H1 (cell line): ENCODE results near the gene BRIX1. TPM values are rescaled to one million over a fixed set of nuclear protein-coding genes. Genes with fewer than 3 reads are reported as not detected.

Experiments used
- BRCA1 ChIP-seq: IDR thresholded peaks from 2 replicates; pipeline ENCODE4 v1.6.1; 2012; ENCODE audit warnings: low read depth, low read length, improper control_type of control experiment
- CHD1 ChIP-seq: IDR thresholded peaks from 2 replicates; pipeline ENCODE4 v1.6.1; 2012; ENCODE audit warnings: low read depth, low read length, improper control_type of control experiment
- JUND ChIP-seq: IDR thresholded peaks from 2 replicates; pipeline ENCODE4 v1.6.1; 2011; ENCODE audit warnings: mild to moderate bottlenecking, improper control_type of control experiment, low read length
- PHF8 ChIP-seq: fragments of 200-600 bp; sonication (generic); conservative IDR thresholded peaks from 2 replicates; pipeline ENCODE4 v1.7.1; 2012; ENCODE audit warnings: low read depth, mild to moderate bottlenecking, inconsistent platforms, low read length, moderate library complexity
- SP1 ChIP-seq: IDR thresholded peaks from 2 replicates; pipeline ENCODE4 v1.6.1; 2011; ENCODE audit warnings: low read depth, low read length
- YY1 ChIP-seq: IDR thresholded peaks from 2 replicates; pipeline ENCODE4 v1.6.1; 2011; ENCODE audit warnings: low read depth, mild to moderate bottlenecking, low read length
- ZNF274 ChIP-seq: IDR thresholded peaks from 2 replicates; pipeline ENCODE4 v1.7.0; 2012; ENCODE audit warnings: low read length, borderline replicate concordance; ENCODE audit errors: extremely low read depth
- polyA plus RNA-seq, 7 experiments: library from polyadenylated mRNA; depleted of rRNA in 3 of 7; stranded (reverse) in 5 of 7; unstranded in 2 of 7; fragments of >200 nt in 5 of 7; fragments of 200-250 nt in 2 of 7; gene quantifications; 1 replicate in 5 of 7; 2 replicates in 1 of 7; 4 replicates in 1 of 7; pipeline versions ENCODE4 v1.2.1 to v1.2.3, GENCODE V29; 2011 to 2013; ENCODE audit warnings: missing spikeins in 2 of 7, mixed read lengths in 2 of 7
- total RNA-seq: library from RNA; stranded (reverse); fragmentation: NEBNext Ultra II Directional; extraction: Animal tissue kit (Norgen Biotek cat#: 25700); gene quantifications from 2 replicates; pipeline ENCODE4 v1.2.1, GENCODE V29; 2021
- TF ChIP-seq, protein P1 (sequence below): IDR thresholded peaks from 2 replicates; pipeline ENCODE4 v1.6.1; 2012; ENCODE audit warnings: inconsistent platforms

The BRIX1 gene
- total and polyA plus RNA-seq, 2 of the 8 experiments (the other 6 are each of a cell fraction or from before 2014, with no cell fraction given), result 26.9 to 71.7 TPM

DNA sequence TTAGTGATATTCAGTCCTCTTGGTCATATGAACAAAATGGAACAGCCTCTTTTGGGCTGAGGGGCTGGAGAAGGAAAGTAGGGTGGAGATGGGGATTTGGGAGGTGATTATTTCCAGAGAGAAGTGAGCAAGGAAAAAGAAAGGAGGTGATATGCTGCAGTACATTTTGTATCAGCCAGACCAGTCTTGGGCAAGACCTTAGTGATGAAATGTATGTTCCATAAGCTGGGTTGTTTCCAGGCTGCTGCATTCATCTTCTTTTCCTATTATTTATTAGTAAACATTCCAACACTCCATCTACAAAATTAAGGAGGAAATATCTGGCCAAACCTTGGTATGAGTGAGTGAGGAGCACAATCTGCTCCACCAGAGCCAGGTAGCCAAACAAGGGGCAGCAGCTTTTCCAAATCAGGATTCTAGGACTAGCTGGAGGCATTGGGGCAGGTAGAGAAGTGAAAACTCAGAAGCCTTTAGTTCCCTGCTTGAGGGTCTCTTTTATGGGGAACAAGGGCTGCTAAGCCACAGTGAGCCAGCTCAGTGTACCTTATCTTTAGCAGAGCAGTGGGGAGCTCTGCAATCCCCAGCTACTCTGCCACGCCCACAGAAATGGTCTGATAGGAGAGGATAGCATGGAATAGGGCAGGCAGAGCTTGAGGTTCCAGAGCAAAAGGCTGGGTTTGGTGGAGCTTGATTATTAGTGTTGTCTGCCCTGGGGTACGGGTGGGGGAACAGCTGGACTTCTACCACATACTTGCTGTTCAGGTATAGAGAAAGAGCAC is 19.7 kb upstream of the BRIX1 start (continued):
- no peak for TF ChIP-seq BRCA1
- TF ChIP-seq YY1, result no peak
- no peak for TF ChIP-seq PHF8
- no peak for TF ChIP-seq ZNF274
- no peak for TF ChIP-seq JUND
- TF ChIP-seq, protein P1, sequence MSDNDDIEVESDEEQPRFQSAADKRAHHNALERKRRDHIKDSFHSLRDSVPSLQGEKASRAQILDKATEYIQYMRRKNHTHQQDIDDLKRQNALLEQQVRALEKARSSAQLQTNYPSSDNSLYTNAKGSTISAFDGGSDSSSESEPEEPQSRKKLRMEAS, result no peak
- TF ChIP-seq CHD1, result no peak
- TF ChIP-seq SP1, result no peak
